ENCODE data around the gene GOSR2. TPM values are rescaled to one million over a fixed set of nuclear protein-coding genes. Genes with fewer than 3 reads are reported as not detected.
"Not testable (repeated sequence)": the region's sequence is repeated elsewhere in the genome, so short reads cannot be mapped to it uniquely, and the experiment has no call there.

GOSR2 gene
- polyA plus RNA-seq, 1 of the 3 experiments (the other 2 are of a cell fraction) = 74.2 TPM

DNA sequence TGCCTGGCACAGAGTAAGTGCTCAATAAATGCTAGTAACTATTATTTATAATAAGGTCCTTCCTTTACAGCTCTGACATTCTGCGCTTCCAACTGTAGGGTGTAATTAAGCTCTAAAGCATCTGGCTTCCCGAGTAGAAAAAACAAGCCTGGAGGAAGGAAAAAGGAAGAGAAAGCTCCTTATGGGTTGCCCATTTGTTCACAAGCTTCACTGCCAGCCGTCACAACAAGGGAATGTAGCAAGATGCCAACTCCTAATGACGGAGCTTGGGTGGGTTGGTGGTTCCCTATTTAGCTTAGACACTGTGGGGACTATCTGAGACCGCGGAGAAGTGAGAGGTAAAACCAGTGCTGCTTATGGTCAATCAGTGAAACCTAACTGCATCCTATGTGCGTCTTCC is 63.4 kb downstream of the GOSR2 start (continued):
- TF ChIP-seq EP300 (IDR thresholded peaks at IDR 0.05; ENCODE audit: borderline replicate concordance in 1 of 2, low read depth in 1 of 2, low read length in 1 of 2) = no peak
- TF ChIP-seq CHD2 (IDR thresholded peaks at IDR 0.05; ENCODE audit: low read length, partially characterized antibody) = no peak
- TF ChIP-seq, protein P1, sequence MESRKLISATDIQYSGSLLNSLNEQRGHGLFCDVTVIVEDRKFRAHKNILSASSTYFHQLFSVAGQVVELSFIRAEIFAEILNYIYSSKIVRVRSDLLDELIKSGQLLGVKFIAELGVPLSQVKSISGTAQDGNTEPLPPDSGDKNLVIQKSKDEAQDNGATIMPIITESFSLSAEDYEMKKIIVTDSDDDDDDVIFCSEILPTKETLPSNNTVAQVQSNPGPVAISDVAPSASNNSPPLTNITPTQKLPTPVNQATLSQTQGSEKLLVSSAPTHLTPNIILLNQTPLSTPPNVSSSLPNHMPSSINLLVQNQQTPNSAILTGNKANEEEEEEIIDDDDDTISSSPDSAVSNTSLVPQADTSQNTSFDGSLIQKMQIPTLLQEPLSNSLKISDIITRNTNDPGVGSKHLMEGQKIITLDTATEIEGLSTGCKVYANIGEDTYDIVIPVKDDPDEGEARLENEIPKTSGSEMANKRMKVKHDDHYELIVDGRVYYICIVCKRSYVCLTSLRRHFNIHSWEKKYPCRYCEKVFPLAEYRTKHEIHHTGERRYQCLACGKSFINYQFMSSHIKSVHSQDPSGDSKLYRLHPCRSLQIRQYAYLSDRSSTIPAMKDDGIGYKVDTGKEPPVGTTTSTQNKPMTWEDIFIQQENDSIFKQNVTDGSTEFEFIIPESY (IDR thresholded peaks at IDR 0.05; ENCODE audit: borderline replicate concordance, low read depth) = no peak
- no peak for TF ChIP-seq FOXJ3 (CRISPR knock-in tag; IDR thresholded peaks at IDR 0.05)
- TF ChIP-seq FOSL2 (IDR thresholded peaks at IDR 0.05; ENCODE audit: borderline replicate concordance, low read depth) = no peak
- TF ChIP-seq TEAD4 (IDR thresholded peaks at IDR 0.05; ENCODE audit: borderline replicate concordance, insufficient read depth) = no peak

DNA sequence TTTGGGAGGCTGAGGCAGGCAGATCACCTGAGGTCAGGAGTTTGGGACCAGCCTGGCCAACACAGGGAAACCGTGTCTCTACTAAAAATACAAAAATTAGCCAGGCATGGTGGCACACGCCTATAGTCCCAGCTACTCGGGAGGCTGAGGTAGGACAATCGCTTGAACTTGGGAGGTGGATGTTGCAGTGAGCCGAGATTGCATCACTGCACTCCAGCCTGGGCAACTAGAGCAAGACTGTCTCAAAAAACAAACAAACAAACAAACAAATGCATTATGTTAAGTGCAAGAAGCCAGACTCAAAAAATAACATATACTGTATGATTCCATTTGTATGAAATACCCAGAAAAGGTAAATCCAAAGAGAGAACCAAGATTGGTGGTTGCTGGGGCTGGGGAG is 65.0 kb downstream of the GOSR2 start:
- H3F3A ChIP-seq (replicated peaks; ENCODE audit: insufficient read depth); H3K4me2 ChIP-seq; H2AFZ ChIP-seq (ENCODE audit: low read depth); H3K36me3 ChIP-seq (replicated peaks in 1 of 2; ENCODE audit: control insufficient read depth in 1 of 2, insufficient read depth in 2 of 2, low read length in 1 of 2); H4K20me1 ChIP-seq (ENCODE audit: insufficient read depth); H3K27ac ChIP-seq (ENCODE audit: low read depth in 2 of 2, low read length in 1 of 2); H3K9ac ChIP-seq; H3K9me3 ChIP-seq; H3K27me3 ChIP-seq (ENCODE audit: insufficient read depth); H3K9me2 ChIP-seq; POLR2A ChIA-PET; DNase-seq; H3K79me2 ChIP-seq (ENCODE audit: insufficient read depth); H3K4me3 ChIP-seq (ENCODE audit: low read depth in 2 of 2, low read length in 1 of 2): not testable (repeated sequence)
- peaks cover 0 to 13% of the 10 kb centered on the region in 2 experiments; a peak in 1 of 4 replicates for H3K4me1 ChIP-seq (ENCODE audit: control insufficient read depth in 1 of 2, insufficient read depth in 2 of 2, low read depth in 1 of 2, low read length in 1 of 2)
- CTCF ChIA-PET = interaction anchor here (21.9 kb wide), 1 partner anchor 46 kb away, joined by 278 read pairs; no protein-coding TSS in a partner anchor
- 56% methylated on average over 5 of the region's 5 CpGs for WGBS (ENCODE audit: low lambda C conversion rate)

DNA sequence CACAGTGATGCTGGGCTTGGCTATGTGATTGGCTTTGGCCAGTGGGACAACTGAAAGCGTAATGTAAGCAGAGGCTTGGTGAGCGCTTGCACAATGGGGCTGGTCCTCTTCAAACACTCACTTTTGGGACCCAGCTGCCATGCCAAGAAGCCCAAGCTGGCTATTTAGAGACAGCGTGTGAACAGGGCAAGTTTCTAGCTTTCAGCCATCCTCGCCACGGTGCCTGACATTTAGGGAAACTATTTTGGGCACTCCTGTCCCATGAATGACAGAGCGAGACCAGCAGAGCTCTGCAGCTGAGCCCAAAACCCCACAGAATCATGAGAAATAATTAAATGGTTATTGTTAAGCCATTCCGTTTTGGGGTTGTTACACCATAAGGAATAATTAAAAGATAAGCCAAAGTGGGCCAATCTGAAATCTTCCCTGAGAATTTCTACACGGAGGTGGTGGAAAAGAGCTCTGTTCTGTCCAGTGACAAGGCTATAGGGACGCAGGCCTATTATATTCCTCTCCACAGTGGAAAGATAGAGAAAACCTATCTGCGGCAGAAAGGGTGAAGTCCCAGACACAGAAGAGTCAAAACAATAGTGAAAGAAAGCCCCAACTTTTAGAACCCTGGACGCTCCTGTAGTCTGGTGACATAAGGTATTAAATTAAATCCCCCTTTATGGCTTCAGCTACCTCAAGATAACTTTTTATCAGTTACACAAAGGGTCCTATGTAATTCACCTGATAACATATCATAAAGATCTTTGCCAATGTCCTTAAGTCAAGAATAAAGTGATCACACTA is 66.9 kb downstream of the GOSR2 start:
- WGBS (ENCODE audit: low lambda C conversion rate) = 62% methylated on average over 9 of the region's 11 CpGs
- Histone ChIP-seq H3F3A (replicated peaks; ENCODE audit: insufficient read depth) (no peaks in the 10 kb centered on the region), H3K4me3 (ENCODE audit: low read depth in 2 of 2, low read length in 1 of 2) (no peak overlapping the region), H3K9me3 (no peaks in the 10 kb centered on the region), H4K20me1 (ENCODE audit: insufficient read depth) (no peaks in the 10 kb centered on the region), H3K27me3 (ENCODE audit: insufficient read depth) (no peaks in the 10 kb centered on the region; the same call in 1 of the 2 replicates), H3K36me3 (replicated peaks in 1 of 2; ENCODE audit: control insufficient read depth in 1 of 2, insufficient read depth in 2 of 2, low read length in 1 of 2) (no peaks in the 10 kb centered on the region), H3K4me2 (no peak overlapping the region), H3K4me1 (ENCODE audit: control insufficient read depth in 1 of 2, insufficient read depth in 2 of 2, low read depth in 1 of 2, low read length in 1 of 2) (peaks cover 0 to 3% of the 10 kb centered on the region in 2 experiments; a peak in 1 of 4 replicates), H3K27ac (ENCODE audit: low read depth in 2 of 2, low read length in 1 of 2) (no peak overlapping the region), H3K79me2 (ENCODE audit: insufficient read depth) (no peaks in the 10 kb centered on the region), H3K9ac (no peak overlapping the region), H2AFZ (ENCODE audit: low read depth) (no peak overlapping the region), H3K9me2 (no peaks in the 10 kb centered on the region)
- TF ChIP-seq NRF1 (IDR thresholded peaks at IDR 0.05; ENCODE audit: low read depth, low read length) (no peak), FOXJ3 (CRISPR knock-in tag; IDR thresholded peaks at IDR 0.05) (no peak), TAF1 (IDR thresholded peaks at IDR 0.05; ENCODE audit: borderline replicate concordance, low read depth, low read length) (no peak), SMC3 (IDR thresholded peaks at IDR 0.05; ENCODE audit: low read depth, low read length) (no peak), RXRA (IDR thresholded peaks at IDR 0.05; ENCODE audit: borderline replicate concordance, low read depth) (no peak), MEF2A (IDR thresholded peaks at IDR 0.05; ENCODE audit: borderline replicate concordance, low read depth) (no peak), GABPA (IDR thresholded peaks at IDR 0.05; ENCODE audit: low read depth) (no peak)
- TF ChIP-seq, protein P2, sequence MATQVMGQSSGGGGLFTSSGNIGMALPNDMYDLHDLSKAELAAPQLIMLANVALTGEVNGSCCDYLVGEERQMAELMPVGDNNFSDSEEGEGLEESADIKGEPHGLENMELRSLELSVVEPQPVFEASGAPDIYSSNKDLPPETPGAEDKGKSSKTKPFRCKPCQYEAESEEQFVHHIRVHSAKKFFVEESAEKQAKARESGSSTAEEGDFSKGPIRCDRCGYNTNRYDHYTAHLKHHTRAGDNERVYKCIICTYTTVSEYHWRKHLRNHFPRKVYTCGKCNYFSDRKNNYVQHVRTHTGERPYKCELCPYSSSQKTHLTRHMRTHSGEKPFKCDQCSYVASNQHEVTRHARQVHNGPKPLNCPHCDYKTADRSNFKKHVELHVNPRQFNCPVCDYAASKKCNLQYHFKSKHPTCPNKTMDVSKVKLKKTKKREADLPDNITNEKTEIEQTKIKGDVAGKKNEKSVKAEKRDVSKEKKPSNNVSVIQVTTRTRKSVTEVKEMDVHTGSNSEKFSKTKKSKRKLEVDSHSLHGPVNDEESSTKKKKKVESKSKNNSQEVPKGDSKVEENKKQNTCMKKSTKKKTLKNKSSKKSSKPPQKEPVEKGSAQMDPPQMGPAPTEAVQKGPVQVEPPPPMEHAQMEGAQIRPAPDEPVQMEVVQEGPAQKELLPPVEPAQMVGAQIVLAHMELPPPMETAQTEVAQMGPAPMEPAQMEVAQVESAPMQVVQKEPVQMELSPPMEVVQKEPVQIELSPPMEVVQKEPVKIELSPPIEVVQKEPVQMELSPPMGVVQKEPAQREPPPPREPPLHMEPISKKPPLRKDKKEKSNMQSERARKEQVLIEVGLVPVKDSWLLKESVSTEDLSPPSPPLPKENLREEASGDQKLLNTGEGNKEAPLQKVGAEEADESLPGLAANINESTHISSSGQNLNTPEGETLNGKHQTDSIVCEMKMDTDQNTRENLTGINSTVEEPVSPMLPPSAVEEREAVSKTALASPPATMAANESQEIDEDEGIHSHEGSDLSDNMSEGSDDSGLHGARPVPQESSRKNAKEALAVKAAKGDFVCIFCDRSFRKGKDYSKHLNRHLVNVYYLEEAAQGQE (IDR thresholded peaks at IDR 0.05; ENCODE audit: low read depth, low read length) = no peak
- TF ChIP-seq, protein P3, sequence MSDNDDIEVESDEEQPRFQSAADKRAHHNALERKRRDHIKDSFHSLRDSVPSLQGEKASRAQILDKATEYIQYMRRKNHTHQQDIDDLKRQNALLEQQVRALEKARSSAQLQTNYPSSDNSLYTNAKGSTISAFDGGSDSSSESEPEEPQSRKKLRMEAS (IDR thresholded peaks at IDR 0.05; ENCODE audit: low read depth) = no peak
- TF ChIP-seq, protein P4, sequence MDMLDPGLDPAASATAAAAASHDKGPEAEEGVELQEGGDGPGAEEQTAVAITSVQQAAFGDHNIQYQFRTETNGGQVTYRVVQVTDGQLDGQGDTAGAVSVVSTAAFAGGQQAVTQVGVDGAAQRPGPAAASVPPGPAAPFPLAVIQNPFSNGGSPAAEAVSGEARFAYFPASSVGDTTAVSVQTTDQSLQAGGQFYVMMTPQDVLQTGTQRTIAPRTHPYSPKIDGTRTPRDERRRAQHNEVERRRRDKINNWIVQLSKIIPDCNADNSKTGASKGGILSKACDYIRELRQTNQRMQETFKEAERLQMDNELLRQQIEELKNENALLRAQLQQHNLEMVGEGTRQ (IDR thresholded peaks at IDR 0.05; ENCODE audit: borderline replicate concordance, low read depth, low read length) = no peak
- POLR2A ChIA-PET = no interaction called here
- DNase-seq = no peak
- CTCF ChIA-PET = interaction anchor here (0.6 to 21.9 kb wide), 4 partner anchors 11 to 201 kb away, joined by 3 to 278 read pairs (median 4); no protein-coding TSS in a partner anchor
